ENCODE data around the gene PTPRN2. TPM values are rescaled to one million over a fixed set of nuclear protein-coding genes. Genes with fewer than 3 reads are reported as not detected.

The PTPRN2 gene
- total and polyA plus RNA-seq, 2 donors (not counting 3 experiments of a cell fraction or from before 2014, with no cell fraction given), result 0.62 to 0.88 TPM

- Histone ChIP-seq H3K9me3 (replicated peaks; ENCODE audit: control insufficient read depth, insufficient read depth, low read length) (peaks cover 11% of the 10 kb centered on the region), H3K27me3 (ENCODE audit: control insufficient read depth in 2 of 2, insufficient read depth in 2 of 2, low read length in 2 of 2) (no peaks in the 10 kb centered on the region), H3K79me2 (ENCODE audit: control insufficient read depth, insufficient read depth, low read length) (no peaks in the 10 kb centered on the region), H3K36me3 (ENCODE audit: control insufficient read depth in 2 of 2, extremely low read depth in 1 of 2, insufficient read depth in 2 of 2, low read length in 2 of 2) (no peaks in the 10 kb centered on the region), H3K4me2 (ENCODE audit: insufficient read depth, low read length) (no peak overlapping the region), H3K4me3 (replicated peaks in 1 of 3; ENCODE audit: insufficient read depth in 1 of 3, low read depth in 1 of 3, low read length in 3 of 3) (no peak overlapping the region), H4K20me1 (replicated peaks; ENCODE audit: control insufficient read depth, extremely low read depth, insufficient read depth, low read length) (no peaks in the 10 kb centered on the region), H3K4me1 (ENCODE audit: control insufficient read depth, extremely low read depth, insufficient read depth, low read length) (no peaks in the 10 kb centered on the region), H3K27ac (ENCODE audit: insufficient read depth, low read depth, low read length) (no peak overlapping the region), H3K9me1 (replicated peaks; ENCODE audit: control insufficient read depth, extremely low read depth, insufficient read depth, low read length) (no peaks in the 10 kb centered on the region), H2AFZ (ENCODE audit: low read depth, low read length) (no peak overlapping the region), H3K9ac (replicated peaks; ENCODE audit: extremely low read depth, insufficient read depth, low read length) (no peak overlapping the region)
- intact Hi-C loops (cut with micrococcal nuclease), result no loop called here
- FAIRE-seq (no peak), DNase-seq (ENCODE audit: low read depth, low spot score) (no peak)
- no TSS peak for BruUV-seq (replicated peaks)
- ChIA-PET CTCF (no interaction called here), POLR2A (no interaction called here)
- TF ChIP-seq GATA2 (IDR thresholded peaks at IDR 0.05; ENCODE audit: insufficient read depth, insufficient read length, low read depth, low read length), result no peak
- TF ChIP-seq MYC (IDR thresholded peaks at IDR 0.05; ENCODE audit: low read depth, low read length), result no peak
- TF ChIP-seq, protein P1, sequence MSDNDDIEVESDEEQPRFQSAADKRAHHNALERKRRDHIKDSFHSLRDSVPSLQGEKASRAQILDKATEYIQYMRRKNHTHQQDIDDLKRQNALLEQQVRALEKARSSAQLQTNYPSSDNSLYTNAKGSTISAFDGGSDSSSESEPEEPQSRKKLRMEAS (IDR thresholded peaks at IDR 0.05; ENCODE audit: insufficient read depth, insufficient read length), result no peak
- dilution Hi-C loops (cut with MboI; ENCODE audit: extremely low pct_ligation_motif_present, low sequenced_read_pairs), result no loop called here
These were observed 736.0 kb downstream of the PTPRN2 start for GRCh38 chr7:157851501-157852067.

GRCh38 chr7:157850481-157851444 lies 736.9 kb downstream of the PTPRN2 start:
- POLR2A ChIA-PET, result no interaction called here
- no peaks in the 10 kb centered on the region for H3K4me1 ChIP-seq (ENCODE audit: control insufficient read depth, extremely low read depth, insufficient read depth, low read length)
- no peak overlapping the region for H3K9ac ChIP-seq (replicated peaks; ENCODE audit: extremely low read depth, insufficient read depth, low read length)
- no peak for TF ChIP-seq POLR2AphosphoS5 (IDR thresholded peaks at IDR 0.05; ENCODE audit: insufficient read depth, low read depth, low read length)
- TF ChIP-seq, protein P1 (IDR thresholded peaks at IDR 0.05; ENCODE audit: insufficient read depth, insufficient read length), result no peak
- CTCF ChIA-PET, result no interaction called here
- H3K4me3 ChIP-seq (replicated peaks in 1 of 3; ENCODE audit: insufficient read depth in 1 of 3, low read depth in 1 of 3, low read length in 3 of 3), result no peak overlapping the region
- no peaks in the 10 kb centered on the region for H3K36me3 ChIP-seq (ENCODE audit: control insufficient read depth in 2 of 2, extremely low read depth in 1 of 2, insufficient read depth in 2 of 2, low read length in 2 of 2)
- BruUV-seq (replicated peaks), result no TSS peak
- DNase-seq (ENCODE audit: low read depth, low spot score) (no peak), FAIRE-seq (no peak)
- H3K9me1 ChIP-seq (replicated peaks; ENCODE audit: control insufficient read depth, extremely low read depth, insufficient read depth, low read length), result no peaks in the 10 kb centered on the region
- H3K27me3 ChIP-seq (ENCODE audit: control insufficient read depth in 2 of 2, insufficient read depth in 2 of 2, low read length in 2 of 2), result no peaks in the 10 kb centered on the region
- dilution Hi-C loops (cut with MboI; ENCODE audit: extremely low pct_ligation_motif_present, low sequenced_read_pairs) (no loop called here), intact Hi-C loops (cut with micrococcal nuclease) (no loop called here)
- H3K4me2 ChIP-seq (ENCODE audit: insufficient read depth, low read length), result no peak overlapping the region
- no peaks in the 10 kb centered on the region for H4K20me1 ChIP-seq (replicated peaks; ENCODE audit: control insufficient read depth, extremely low read depth, insufficient read depth, low read length)
- H3K27ac ChIP-seq (ENCODE audit: insufficient read depth, low read depth, low read length), result no peak overlapping the region
- H3K9me3 ChIP-seq (replicated peaks; ENCODE audit: control insufficient read depth, insufficient read depth, low read length), result peaks cover 9% of the 10 kb centered on the region
- no peak overlapping the region for H2AFZ ChIP-seq (ENCODE audit: low read depth, low read length)
- H3K79me2 ChIP-seq (ENCODE audit: control insufficient read depth, insufficient read depth, low read length), result no peaks in the 10 kb centered on the region

Data from endothelial cell of umbilical vein (primary cell).